Amniotic stem cell (primary cell): ENCODE results near the gene LINGO1.

Experiments used
- DNase-seq: peaks from one replicate; lab custom pipeline; 2025; lab: John Stamatoyannopoulos, UW

Gene LINGO1

DNA sequence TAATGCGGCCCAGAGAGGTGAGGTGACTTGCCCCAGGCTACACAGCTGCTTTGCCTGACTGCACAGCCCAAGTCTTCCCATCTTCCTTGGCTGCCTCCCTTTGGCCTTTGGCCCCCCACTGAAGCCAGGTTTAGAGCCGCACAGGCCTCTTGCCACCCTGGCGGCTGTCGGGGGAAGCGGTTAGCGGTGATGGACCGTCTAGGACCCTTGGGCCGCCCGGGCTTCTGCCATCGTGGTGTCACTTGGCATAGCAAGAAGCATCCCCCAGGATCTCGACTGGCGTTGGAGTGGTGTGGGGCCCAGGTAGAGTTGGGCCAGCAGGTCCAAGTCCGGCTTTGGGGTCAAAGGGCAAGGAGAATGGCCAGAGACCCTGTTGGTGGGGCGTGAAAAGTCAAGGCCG, 61.0 kb downstream of the LINGO1 start:
- no peak for DNase-seq

DNA sequence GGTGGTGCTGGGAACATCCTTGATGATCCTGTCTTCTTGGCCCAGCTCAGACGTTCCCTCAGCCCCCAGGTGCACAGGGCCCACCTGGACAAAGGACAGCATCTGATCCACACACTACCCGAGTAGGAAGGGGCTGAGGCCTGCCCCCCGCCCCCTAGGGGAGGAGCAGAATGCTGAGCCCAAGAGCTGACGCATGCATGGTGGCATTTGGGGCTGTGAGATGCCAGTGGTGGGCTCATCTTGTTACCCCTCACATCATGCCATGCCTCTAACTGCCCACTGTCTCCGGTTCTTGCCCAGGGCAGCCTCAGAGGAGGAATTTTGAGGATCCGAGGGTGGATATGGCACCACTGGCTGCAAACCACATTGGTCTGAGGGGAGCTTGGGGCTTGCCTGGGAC, 61.5 kb downstream of the LINGO1 start:
- DNase-seq, result no peak

DNA sequence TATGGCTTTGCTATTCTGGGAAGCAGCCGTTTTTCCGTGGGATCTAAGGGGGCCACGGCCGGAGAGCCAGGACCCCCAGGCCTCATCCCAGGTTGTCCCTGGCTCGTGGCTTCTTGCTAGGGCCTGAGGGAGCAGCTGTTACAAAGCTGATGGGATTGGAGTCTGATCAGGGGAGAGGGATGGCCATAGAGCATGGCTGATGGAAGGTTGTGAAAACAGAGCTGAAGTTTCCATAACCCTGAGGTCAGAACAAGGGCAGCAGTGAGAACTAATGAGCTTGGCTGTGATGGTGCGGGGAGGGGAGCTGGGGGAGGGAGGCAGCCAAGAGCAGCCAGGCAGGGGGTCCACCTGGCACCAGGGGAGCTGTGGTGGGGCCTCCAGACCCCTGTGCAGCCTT, 63.0 kb downstream of the LINGO1 start:
- no peak for DNase-seq

DNA sequence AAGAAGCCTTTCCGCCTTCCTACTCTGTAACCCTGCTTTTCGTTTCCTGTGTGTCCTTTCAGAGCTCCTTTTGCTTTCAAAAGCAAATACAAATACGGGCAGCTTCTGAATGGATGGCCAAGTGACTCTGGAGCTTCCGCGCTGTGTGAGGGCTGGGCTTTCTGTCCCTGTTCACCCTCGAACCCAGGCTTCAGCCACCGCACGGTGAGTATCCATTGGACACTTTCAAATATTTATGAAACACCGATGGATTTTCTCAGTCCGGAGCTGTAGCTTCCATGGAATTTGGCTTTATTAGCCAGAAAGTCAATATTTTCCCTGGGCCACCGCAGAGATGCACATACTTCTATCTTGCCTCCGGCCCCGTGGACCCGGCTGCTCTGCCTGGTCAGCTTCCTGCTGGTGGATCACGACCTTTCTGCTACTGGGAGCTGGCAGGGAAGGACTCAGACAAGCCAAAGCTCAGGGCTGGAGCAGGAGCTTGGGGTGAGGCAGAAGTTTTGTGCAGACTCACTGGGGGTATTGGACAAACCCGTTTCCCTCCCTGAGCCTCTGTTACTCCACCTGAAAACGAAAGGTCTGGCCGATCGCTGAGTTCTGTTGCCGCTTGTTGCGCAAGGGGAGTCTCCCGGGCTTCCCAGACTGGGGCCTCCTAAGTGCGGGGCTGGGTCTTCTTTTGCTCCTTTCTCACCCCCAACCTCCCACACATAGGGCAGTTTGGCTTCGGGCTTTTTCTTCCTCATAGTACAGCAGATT, 63.6 kb downstream of the LINGO1 start:
- DNase-seq, result no peak

DNA sequence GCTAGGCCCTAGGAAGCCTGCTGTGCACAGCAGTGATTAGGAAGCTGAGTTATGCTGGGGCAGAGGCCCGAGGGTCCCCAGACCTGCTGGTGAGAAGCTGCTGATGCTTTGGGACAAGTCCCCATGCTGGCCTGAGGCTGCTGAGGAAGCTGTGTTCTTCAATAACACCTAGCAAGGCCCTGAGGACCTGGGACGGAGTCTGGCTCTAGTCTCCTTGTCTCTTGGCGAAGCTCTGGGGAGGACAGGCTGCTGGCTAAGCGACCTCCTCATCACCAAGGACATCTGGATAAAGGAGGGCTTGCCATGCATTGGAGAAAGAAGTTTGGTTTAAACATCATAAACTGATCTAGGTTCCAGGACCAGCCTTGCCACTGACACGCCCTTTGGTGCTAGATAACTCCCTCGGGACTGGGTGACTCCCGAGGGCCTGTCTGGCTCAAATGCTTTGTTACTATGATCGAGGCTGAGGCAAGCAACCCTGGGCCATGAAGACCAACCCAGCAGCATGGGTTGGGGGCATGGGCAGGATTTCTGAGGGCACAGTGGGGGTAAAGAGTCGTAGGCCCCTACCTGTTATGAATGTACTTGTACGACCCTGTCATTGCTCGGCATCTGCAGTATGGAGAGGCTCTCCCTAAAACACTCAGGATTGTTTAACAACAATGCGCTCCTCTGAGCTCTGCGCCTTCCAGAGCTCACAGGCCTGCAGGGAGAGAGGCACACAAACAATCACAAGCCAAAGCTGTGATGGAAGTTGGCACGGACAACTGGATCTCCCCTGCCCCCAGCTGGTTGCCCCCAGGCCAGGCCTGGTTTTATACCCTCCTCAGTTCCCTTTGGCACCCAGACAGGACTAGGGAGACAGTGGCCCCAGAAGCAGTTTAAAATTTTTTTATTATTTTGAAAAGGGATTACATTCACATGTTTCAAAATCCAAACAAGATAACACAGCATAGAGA, 64.4 kb downstream of the LINGO1 start:
- DNase-seq, result no peak

DNA sequence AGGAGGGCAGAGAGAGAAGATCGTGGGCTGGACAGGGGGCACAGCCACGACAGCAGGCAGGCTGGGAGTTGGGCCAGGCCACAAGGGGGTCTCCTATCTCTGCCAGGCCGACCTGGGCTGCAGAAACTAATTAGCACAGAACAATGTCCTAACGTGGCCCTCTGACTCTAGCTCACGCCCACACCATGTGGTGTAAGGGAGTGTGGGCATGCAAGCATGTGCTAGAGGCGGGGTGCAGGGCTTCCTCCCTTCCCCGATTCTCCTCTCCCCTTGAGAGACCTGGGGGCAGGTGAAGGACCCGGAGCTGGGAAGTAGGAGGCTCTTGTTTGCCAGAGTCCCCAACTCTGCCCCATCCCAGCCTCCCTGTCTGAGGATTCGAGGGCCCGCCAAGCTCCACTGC, 65.5 kb downstream of the LINGO1 start:
- DNase-seq, result no peak

DNA sequence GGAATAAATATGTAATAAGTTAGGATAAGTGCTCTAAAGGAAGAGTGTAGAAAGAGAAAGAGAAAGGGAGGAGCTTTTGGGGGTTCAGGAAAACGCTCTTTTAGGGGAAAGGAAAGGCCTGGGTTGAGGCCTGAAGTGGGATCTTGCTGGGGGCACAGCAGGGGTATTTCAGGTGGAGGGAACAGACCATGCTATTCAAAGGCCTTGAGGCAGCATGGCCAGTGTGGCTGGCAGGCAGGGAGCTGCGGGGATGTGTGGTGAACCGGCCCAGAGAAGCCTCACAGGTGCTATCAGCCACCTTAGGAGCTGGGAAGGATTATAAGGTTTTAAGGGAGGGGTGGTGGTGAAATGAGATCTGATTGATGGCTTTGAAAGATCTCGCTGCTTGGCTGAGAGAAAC, 66.6 kb downstream of the LINGO1 start:
- DNase-seq, result no peak

DNA sequence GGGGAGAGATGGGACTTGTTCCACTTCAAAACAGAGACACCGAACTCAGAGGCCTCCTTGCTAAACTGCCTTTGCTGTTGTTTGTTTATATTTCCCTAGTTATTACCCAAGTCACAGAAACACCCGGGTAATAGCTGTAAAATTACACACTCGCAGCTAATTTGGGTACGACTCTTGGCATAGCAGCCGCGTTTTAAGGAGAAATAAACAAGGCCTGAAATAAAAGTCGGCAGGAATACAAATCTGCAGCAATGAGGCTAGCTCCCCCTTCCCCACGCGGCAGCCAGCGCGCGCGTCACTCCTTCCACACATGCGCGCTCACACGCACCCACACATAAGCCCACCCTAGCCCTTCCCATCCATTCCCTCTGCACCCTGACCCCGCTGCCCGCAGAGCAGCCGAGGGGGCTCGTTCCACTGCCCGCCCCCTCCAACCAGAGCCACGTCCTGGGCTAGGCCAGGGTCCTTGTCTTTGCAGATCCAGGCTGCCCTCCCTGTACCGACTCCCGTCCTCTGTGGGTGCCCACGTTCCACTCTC, 67.3 kb downstream of the LINGO1 start:
- no peak for DNase-seq

DNA sequence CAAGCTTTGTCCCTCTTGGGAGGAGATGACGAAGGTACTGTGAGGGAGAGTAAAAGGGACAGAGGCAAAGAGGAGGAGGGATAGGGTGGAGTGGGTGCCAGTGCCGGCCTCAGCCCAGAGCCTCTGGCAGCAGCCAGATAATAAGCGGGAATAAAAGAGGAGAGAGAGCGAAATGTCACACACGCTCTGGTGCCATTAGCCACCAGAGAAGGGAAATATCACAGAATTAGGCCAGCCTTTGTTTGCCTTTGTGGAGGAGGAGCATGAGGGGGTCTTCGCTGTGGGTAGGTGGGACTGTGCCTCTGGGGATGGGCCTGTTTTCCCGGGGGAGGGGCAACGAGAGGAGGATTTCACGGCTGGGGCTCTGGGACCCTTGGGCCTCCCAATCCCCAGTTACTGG, 67.8 kb downstream of the LINGO1 start:
- DNase-seq, result no peak

DNA sequence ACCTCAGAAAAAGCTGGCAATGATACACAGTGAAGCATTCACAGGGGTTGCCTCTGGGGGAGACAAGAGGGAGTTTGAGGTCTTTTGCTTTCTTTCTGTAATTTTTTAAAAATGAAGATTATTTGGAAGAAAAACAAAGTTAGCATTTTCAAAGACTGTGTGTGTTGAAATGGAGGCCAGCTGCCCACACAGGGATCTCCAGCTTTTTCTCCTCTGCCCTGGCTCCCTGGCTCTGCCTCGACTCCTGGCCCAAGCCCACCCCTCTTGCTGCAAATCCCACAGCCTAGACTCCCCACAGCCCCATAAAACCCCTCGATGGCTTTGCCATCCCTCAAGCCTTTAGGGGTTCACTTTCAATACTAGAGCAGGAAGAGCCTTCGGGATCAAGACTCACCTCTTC, 68.4 kb downstream of the LINGO1 start:
- no peak for DNase-seq

DNA sequence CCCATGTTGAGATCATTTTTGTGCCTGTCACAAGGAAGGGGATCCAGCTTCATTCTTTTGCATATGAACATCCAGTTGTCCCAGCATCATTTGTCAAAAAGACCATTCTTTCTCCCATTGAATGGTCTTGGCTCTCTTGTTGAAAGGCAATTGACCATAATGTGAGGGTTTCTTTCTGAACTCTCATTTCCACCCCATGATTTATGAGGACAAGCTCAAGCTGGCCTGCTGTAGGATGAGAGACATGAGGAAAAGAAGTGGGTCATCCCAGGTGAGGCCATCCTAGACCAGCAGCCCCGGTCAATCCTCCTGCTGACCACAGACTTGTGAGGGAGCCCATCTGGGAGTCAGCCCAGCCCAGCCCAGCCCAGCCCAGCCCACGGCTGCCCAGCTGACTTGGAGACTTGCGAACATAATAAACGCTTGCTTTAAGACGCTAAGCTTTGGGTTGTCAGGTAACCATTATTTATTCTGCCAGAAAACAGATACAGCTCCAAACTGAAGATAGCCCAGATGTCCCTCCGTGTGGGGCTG, 69.0 kb downstream of the LINGO1 start:
- DNase-seq, result no peak
